K562 (cell line): ENCODE measurements around the gene SLC7A4. TPM values are rescaled to one million over a fixed set of nuclear protein-coding genes. Genes with fewer than 3 reads are reported as not detected.

Source experiments
- ARID1B ChIP-seq: fragments of 450-650 bp; IDR thresholded peaks from 2 replicates; pipeline ENCODE4 v1.6.1; 2016; ENCODE audit warnings: antibody characterized with exemption, mild to moderate bottlenecking, inconsistent platforms
- ARID3B ChIP-seq: fragments of 250-450 bp; sonication (Bioruptor Pico); IDR thresholded peaks from 2 replicates; pipeline ENCODE4 v1.4.0; 2020; ENCODE audit warnings: borderline replicate concordance
- CTCFL ChIP-seq: IDR thresholded peaks from 2 replicates; pipeline ENCODE4 v1.6.1; 2011; ENCODE audit warnings: borderline replicate concordance, low read depth, mild to moderate bottlenecking, moderate library complexity, low read length; ENCODE audit not compliant: insufficient read depth, poor library complexity, severe bottlenecking
- CXXC5 ChIP-seq: fragments of 250-450 bp; sonication (Bioruptor Pico); IDR thresholded peaks from 2 replicates; pipeline ENCODE4 v1.8.0; 2022; ENCODE audit warnings: inconsistent platforms, mild to moderate bottlenecking, moderate library complexity
- E2F3 ChIP-seq: fragments of 250-450 bp; sonication (Bioruptor Pico); IDR thresholded peaks from 2 replicates; pipeline ENCODE4 v1.4.0; 2020; ENCODE audit warnings: mild to moderate bottlenecking
- HDAC6 ChIP-seq: IDR thresholded peaks from 2 replicates; pipeline ENCODE4 v1.6.1; 2012; ENCODE audit warnings: low read depth, mild to moderate bottlenecking, control low read depth, inconsistent platforms, low read length, moderate library complexity
- KDM2B ChIP-seq: fragments of 250-450 bp; sonication (Bioruptor Pico); IDR thresholded peaks from 2 replicates; pipeline ENCODE4 v1.8.0; 2021; ENCODE audit warnings: mild to moderate bottlenecking, moderate library complexity
- KLF1 ChIP-seq: fragments of 450-650 bp; IDR thresholded peaks from 2 replicates; pipeline ENCODE4 v1.6.1; 2016; ENCODE audit warnings: missing genetic modification characterization, missing compliant biosample characterization
- MYC ChIP-seq, 2 experiments: fragments of 250-450 bp in 1 of 2; sonication (Bioruptor Pico) in 1 of 2; IDR thresholded peaks; 2 replicates each; pipeline versions ENCODE4 v1.5.1 to v1.6.1; 2012 to 2021; ENCODE audit warnings: low read depth in 2 of 2, borderline replicate concordance in 1 of 2, improper control_type of control experiment in 1 of 2, low read length in 1 of 2, mild to moderate bottlenecking in 1 of 2, moderate library complexity in 1 of 2
- MYNN ChIP-seq, 2 experiments: sonication (generic); formaldehyde crosslinking in 1 of 2; IDR thresholded peaks; 2 replicates each; pipeline versions ENCODE4 v1.5.0 to v1.6.1; 2016 to 2020; ENCODE audit warnings: antibody characterized with exemption in 1 of 2, missing genetic modification reagents in 1 of 2
- NR2F6 ChIP-seq: fragments of 450-650 bp; formaldehyde crosslinking; IDR thresholded peaks from 2 replicates; pipeline ENCODE4 v1.4.0; 2020; ENCODE audit warnings: mild to moderate bottlenecking
- OTX1 ChIP-seq: fragments of 450-650 bp; formaldehyde crosslinking; IDR thresholded peaks from 2 replicates; pipeline ENCODE4 v1.4.0; 2022; ENCODE audit warnings: mild to moderate bottlenecking
- SMAD4 ChIP-seq: fragments of 250-450 bp; sonication (Bioruptor Pico); conservative IDR thresholded peaks from 2 replicates; pipeline ENCODE4 v1.8.0; 2021; ENCODE audit warnings: inconsistent platforms, mild to moderate bottlenecking, moderate library complexity
- SMARCB1 ChIP-seq: IDR thresholded peaks from 2 replicates; pipeline ENCODE4 v1.6.1; 2011; ENCODE audit warnings: improper control_type of control experiment, low read depth; ENCODE audit not compliant: insufficient read length
- TSC22D4 ChIP-seq: fragments of 450-650 bp; IDR thresholded peaks from 2 replicates; pipeline ENCODE4 v1.6.1; 2016; ENCODE audit warnings: missing genetic modification characterization, missing biosample characterization, control low read depth
- ZFP91 ChIP-seq: sonication (generic); formaldehyde crosslinking; IDR thresholded peaks from 2 replicates; pipeline ENCODE4 v1.8.0; 2022; ENCODE audit warnings: mild to moderate bottlenecking, missing genetic modification reagents
- ZNF280A ChIP-seq: fragments of 450-650 bp; IDR thresholded peaks from 2 replicates; pipeline ENCODE4 v1.6.1; 2018; ENCODE audit warnings: mild to moderate bottlenecking, low read depth; ENCODE audit not compliant: partially characterized antibody
- ZNF354B ChIP-seq: fragments of 250-450 bp; sonication (Bioruptor Pico); IDR thresholded peaks from 2 replicates; pipeline ENCODE4 v1.4.0; 2020
- ZNF41 ChIP-seq: fragments of 250-450 bp; sonication (Bioruptor Pico); conservative IDR thresholded peaks from 2 replicates; pipeline ENCODE4 v1.4.0; 2020; ENCODE audit warnings: mild to moderate bottlenecking
- ZNF668 ChIP-seq: fragments of 250-450 bp; sonication (Bioruptor Pico); IDR thresholded peaks from 2 replicates; pipeline ENCODE4 v1.8.0; 2022; ENCODE audit warnings: mild to moderate bottlenecking, inconsistent platforms
- ZNF79 ChIP-seq: fragments of 250-450 bp; sonication (Bioruptor Pico); IDR thresholded peaks from 2 replicates; pipeline ENCODE4 v1.4.0; 2020; ENCODE audit warnings: low read depth, mild to moderate bottlenecking, moderate library complexity
- polyA plus RNA-seq, 8 experiments: library from polyadenylated mRNA; depleted of rRNA in 4 of 8; stranded (reverse) in 5 of 8; unstranded in 3 of 8; fragments of >200 nt; fragmentation: Nextera tagmentation in 2 of 8; fragmentation: Illumina TruSeq in 1 of 8; extraction: Ambion mirVana in 2 of 8; extraction: Trizol in 1 of 8; gene quantifications; 2 replicates each; pipeline versions ENCODE4 v1.2.1 to v1.2.3, GENCODE V29; 2011 to 2014; ENCODE audit warnings: inconsistent platforms in 1 of 8, missing spikeins in 1 of 8
- total RNA-seq, 7 experiments: library from RNA; depleted of rRNA in 6 of 7; stranded (reverse); fragments of >200 nt in 6 of 7; fragmentation: Illumina TruSeq in 2 of 7; extraction: Trizol in 2 of 7; gene quantifications; 2 replicates each; pipeline versions ENCODE4 v1.2.1 to v1.2.3, GENCODE V29; 2011 to 2021; ENCODE audit warnings: low replicate concordance in 1 of 7

The SLC7A4 gene
- total and polyA plus RNA-seq, 9 of the 15 experiments (the other 6 are each of a cell fraction or from before 2014, with no cell fraction given), result not detected

GRCh38 chr22:20981787-20982562, 50.4 kb downstream of the SLC7A4 start, which contains the start of gene LZTR1 (continued):
- no peak for TF ChIP-seq CTCFL
- TF ChIP-seq ZNF280A, result no peak
- TF ChIP-seq ZNF668 (CRISPR knock-in tag), result peak; percentile 94
- TF ChIP-seq ZNF41 (CRISPR knock-in tag), result peak; percentile 85
- TF ChIP-seq KLF1 (tag), result peak; percentile 98
- TF ChIP-seq HDAC6, result peak; percentile 88
- TF ChIP-seq MYNN (IDR thresholded peaks at IDR 0.05), result no peak
- no peak for TF ChIP-seq MYNN (CRISPR knock-in tag; IDR thresholded peaks at IDR 0.05)
- peak; percentile 99 for TF ChIP-seq OTX1
- peak; percentile 95 for TF ChIP-seq ARID3B (CRISPR knock-in tag)
- TF ChIP-seq ZNF354B (CRISPR knock-in tag), result peak; percentile 79; the same call in 1 of the 2 replicates
- no peak for TF ChIP-seq SMARCB1
- no peak for TF ChIP-seq ARID1B
- TF ChIP-seq NR2F6 (CRISPR knock-in tag), result peak; percentile 92
- peak; percentile 90 for TF ChIP-seq ZNF79 (CRISPR knock-in tag)
- TF ChIP-seq SMAD4, result peak; percentile 99
- peak; percentile 100 for TF ChIP-seq CXXC5 (CRISPR knock-in tag)
- no peak for TF ChIP-seq TSC22D4 (tag)
- peak; percentile 98 for TF ChIP-seq KDM2B (CRISPR knock-in tag)
- TF ChIP-seq ZFP91 (CRISPR knock-in tag), result no peak
- TF ChIP-seq MYC (IDR thresholded peaks at IDR 0.05; ENCODE audit: low read depth, low read length), result peak; percentile 100
- peak; percentile 100 for TF ChIP-seq MYC (CRISPR knock-in tag; IDR thresholded peaks at IDR 0.05; ENCODE audit: borderline replicate concordance, low read depth)
- peak; percentile 98 for TF ChIP-seq E2F3
